ENCODE data around the gene CTPS1.

DNA sequence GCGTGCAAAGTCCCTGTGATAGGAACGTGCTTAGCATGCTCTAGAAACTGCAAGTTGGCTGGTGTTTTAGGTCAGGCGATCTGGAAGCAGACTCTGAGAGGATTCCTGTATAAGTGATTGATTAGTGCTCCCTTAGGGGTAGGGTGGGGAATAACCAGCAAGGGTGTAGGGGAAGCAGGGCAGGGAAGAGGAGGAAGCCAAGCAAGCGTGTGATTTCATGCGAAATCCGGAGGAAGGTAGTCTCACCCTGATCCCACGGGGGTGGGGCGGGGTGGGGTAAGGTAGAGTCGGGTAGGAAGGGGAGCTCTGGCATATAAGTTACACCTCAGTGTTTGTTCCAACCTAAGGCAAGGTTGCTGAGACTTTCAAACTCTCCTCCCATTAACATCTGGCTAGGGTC is 24.9 kb upstream of the CTPS1 start:
- TF ChIP-seq CTCF (IDR thresholded peaks at IDR 0.05; ENCODE audit: low read length) (no peak), EZH2phosphoT487 (IDR thresholded peaks at IDR 0.05; ENCODE audit: low read length) (no peak), EZH2 (optimal IDR thresholded peaks at IDR 0.05; ENCODE audit: low read depth, low read length) (no peak)

Measured in MM.1S (cell line).